RPMI7951 (cell line): Measurements from ENCODE around the gene KRTAP2-1. TPM values are rescaled to one million over a fixed set of nuclear protein-coding genes. Genes with fewer than 3 reads are reported as not detected.
A peak's percentile ranks its signal among the peaks of the same experiment; 100 is the strongest.
"Not testable (repeated sequence)": the region's sequence is repeated elsewhere in the genome, so short reads cannot be mapped to it uniquely, and the experiment has no call there.

Experiments used
- DNase-seq: peaks from one replicate; pipeline ENCODE4 v3.0.0-alpha.2; 2012; ENCODE audit warnings: low read depth
- total RNA-seq: library from RNA; depleted of rRNA; stranded (reverse); fragments of >200 nt; shearing (Covaris generic); gene quantifications from 2 replicates; pipeline ENCODE4 v1.2.3, GENCODE V29; 2014; rRNA removed

The KRTAP2-1 gene, protein sequence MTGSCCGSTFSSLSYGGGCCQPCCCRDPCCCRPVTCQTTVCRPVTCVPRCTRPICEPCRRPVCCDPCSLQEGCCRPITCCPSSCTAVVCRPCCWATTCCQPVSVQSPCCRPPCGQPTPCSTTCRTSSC
- 0.48 TPM in 1 of 2 replicates, not detected in the other for total RNA-seq

- DNase-seq, result not testable (repeated sequence)
Measured at GRCh38 chr17:41046735-41047465, at the start of gene KRTAP2-1. TSS of gene KRTAP2-1 (minus strand) at chr17:41047316. CDS start at chr17:41047267, 49 bp downstream.

GRCh38 chr17:41096055-41096454, 48.9 kb upstream of the KRTAP2-1 start:
- DNase-seq, result no peak

DNA sequence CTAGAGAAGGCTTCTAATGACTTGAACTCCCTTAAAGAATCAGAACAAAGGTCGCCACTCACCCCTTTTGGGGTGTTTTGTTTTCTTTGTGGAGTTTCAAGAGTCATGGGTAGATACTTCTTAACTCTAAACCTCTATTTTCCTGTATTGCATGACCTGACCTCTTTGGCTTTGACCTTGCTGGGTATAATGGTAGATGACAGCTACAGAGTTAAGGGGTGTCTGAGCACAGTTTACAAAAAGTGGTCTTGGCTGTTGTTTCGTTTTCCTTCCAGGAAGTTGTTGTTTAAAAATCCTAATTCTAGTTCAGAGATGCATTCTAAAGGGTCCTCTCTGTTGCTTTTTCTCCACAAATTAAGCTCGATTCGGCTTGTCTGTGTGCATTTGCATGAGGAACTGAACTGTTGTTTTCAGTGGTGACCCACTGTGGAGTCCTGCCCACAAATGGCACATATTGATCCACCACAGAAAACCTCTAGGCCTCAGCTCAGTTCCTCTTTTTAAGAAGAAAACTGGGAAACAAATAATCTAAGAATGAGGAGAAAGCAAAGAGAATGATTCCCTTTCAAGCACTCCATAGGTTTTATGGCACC, 41.7 kb upstream of the KRTAP2-1 start:
- DNase-seq, result not testable (repeated sequence)

- DNase-seq, result not testable (repeated sequence)
Measured at GRCh38 chr17:41084100-41084856, 37.2 kb upstream of the KRTAP2-1 start, which contains the start of gene KRTAP4-7. TSS of gene KRTAP4-7 (plus strand) at chr17:41084150. CDS start at chr17:41084207, 57 bp downstream.

DNA sequence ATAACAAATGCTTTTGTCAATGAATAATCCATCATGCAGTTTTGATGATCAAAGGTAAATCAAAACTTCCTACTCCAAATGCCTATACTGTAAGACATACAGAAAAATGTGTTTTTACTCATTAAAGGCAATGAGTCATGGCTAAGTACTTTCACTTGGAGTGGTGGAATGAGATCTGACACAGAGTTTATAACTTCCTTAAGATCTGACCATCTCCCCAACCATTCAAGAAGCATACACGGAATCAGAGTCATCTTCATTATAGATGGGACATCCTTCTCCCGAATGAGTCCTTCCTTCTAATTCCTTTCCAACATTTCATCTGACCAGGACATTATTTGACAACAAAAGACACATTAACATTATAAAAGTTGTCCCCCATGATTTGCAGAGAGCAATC, 36.3 kb upstream of the KRTAP2-1 start:
- DNase-seq, result peak; percentile 61

GRCh38 chr17:41082626-41083025, 35.5 kb upstream of the KRTAP2-1 start:
- peak; percentile 70 for DNase-seq

- no peak for DNase-seq
Measured at GRCh38 chr17:41076788-41077187, 29.7 kb upstream of the KRTAP2-1 start.

DNA sequence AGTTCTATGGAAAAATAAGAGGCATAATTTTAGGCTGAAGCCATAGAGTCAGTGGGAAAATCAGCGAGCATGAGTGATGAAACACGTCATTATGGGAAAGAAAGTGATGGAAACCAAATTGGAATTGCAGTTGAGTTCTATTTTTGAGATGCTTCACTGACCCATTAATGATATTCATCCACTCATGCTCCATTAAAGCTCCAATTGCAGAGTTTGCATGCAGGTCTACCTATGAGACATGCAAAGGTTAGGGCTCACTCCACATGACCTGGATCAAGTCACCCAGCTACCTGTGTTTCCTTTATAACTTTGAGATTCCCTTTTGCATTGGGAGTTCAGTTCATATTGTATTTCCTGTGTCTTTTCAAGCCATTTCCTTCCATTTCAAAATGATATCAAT, 26.6 kb upstream of the KRTAP2-1 start:
- DNase-seq, result no peak

DNA sequence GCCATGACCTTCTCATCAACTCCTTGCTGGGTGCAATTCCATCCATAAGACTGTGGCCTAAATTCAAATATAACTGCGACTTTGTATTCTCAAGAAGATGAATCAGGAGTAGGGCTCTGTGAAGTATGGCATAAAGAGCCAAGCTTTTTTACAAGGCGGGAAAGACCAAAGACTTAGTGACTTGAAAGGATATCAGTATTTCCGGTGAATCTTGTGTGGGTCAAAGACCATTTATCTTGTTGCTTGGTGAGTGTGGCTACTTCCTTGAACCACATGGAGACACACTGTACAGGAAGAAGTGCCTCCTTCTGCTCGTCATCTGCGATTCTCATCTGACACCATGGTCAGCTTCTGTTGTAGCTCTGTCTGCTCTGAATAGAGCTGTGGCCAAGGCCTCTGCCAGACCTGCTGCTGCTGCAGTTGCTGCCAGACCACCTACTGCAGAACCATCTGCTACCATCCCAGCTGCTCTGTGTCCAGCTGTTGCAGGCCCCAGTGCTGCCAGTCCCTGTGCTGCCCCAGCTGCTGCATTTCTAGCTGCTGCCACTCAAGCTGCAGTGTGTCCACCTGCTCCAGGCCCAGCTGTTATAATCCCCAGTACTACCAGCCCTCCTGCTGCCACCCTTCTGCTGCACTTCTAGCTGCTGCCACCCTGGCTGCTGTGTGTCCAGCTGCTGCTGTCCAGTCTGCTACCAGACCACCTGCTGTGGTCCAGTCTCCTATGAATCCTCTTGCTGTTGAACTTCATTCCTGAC, 24.7 kb upstream of the KRTAP2-1 start:
- no peak for DNase-seq

DNA sequence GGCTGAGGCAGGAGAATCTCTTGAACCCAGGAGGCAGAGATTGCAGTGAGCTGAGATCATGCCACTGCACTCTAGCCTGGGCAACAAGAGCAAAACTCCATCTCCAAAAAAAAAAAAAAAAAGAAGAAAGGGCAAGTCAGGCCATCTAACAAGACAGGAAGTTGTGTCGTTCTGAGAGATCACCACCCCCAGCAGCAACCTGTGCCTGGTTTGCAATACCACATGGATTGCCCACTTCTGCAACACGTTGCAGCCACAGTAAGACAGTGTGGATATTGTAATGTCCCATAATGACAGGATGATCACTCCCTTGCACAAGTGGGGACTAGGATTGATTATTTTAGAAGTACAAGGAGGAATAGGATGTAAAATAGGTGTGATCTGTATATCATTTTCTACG, 21.9 kb upstream of the KRTAP2-1 start:
- DNase-seq, result no peak

DNA sequence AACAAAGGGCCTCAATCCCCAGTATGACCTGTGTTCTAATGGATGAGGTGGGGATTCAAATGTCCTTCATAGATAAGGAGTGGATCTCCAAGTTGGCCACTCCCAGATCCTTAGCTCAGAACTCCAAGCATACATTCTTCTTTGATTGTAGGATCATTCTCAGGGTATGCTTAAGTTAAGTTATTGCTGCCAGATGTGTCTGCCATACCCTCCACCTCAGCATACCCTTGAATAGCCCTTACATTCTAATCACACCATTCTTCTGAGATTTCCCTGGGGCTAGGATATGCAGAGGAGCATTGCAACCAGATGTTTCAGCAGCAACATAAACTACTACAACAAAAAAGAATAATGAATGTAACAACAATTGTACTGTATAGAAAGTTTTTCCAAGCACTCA, 20.2 kb upstream of the KRTAP2-1 start:
- DNase-seq, result peak; percentile 86

DNA sequence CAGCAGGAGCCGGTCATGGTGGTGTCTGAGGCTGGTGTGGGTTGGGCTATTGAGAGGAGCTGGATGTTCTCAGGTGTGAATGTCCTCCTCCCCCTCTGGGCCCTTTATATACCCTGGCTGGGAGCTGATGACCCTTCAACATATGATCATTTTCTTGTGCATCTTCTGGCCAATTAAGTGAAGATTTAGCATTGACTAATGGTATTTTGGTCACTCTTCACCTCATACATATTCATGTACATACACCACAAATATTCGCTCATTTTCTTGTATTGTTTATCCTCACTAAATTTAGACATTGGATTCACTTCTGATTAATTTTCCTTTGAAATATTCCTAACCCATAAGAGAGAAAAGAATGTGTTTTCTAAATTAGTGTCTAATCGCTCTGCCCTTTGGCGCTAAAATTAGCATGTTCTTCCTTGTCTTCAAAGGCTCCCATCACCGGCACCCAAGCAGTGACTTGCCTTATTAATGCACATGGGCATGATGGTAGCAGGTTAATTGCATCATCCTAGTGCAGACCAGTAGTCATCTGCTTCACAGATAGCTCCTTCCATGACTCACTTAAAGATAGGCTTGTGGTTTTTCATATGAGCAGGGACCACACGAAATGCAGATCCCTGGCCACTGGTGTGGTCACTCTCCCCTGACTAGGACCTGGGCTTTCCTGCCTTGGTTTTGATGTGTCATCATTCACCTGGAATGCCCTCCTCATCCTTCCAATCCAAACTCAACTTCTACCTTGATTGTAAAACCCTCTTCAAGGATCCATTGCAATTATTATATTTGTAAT, 18.9 kb upstream of the KRTAP2-1 start, which contains the start of gene KRTAP2-4:
Gene KRTAP2-4, minus strand, starts transcription at position 51 of the 796 bp plus-strand sequence. Its CDS starts 34 bp downstream, at position 17.
- peak; percentile 96 for DNase-seq

- DNase-seq, result not testable (repeated sequence)
Measured at GRCh38 chr17:41065016-41065689, 18.0 kb upstream of the KRTAP2-1 start.

GRCh38 chr17:41064301-41064700, 17.2 kb upstream of the KRTAP2-1 start:
- DNase-seq, result no peak

DNA sequence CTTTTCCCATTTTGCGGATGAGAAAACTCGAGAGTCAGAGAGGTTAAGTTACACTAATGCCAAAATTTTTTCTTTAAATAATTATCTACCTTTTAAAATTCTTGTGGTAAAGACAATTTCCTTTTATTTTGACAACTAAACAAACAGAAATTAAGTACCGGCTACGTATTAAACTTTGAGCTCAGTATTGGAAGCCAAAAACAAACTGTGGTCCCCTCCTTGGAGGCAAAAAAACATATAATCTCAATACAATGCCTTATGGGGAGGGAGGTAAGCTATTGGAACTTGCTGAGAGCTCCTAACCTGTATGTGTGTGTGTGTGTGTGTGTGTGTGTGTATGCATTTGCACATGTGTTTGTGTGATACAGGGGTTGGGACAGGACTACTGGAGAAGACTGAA, 16.3 kb upstream of the KRTAP2-1 start:
- no peak for DNase-seq

DNA sequence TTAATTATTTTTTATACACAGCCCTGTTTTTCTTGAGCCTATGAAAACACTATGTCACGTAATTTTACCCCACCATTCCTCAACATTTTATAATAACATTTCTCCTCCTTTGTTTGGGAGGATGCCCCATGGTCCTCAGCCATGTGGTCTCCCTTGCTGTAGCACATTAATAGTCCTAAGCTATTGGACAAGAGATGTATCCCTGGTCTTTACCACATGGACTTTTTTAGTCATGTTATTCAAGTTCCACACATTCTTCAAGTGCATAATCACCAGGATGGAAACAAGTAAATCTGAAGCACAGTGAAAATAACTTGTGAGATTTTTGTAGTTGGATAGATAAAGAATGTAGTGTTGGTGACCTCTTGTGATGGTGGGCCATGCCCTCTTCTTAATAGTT, 14.8 kb upstream of the KRTAP2-1 start:
- DNase-seq, result peak; percentile 88

DNA sequence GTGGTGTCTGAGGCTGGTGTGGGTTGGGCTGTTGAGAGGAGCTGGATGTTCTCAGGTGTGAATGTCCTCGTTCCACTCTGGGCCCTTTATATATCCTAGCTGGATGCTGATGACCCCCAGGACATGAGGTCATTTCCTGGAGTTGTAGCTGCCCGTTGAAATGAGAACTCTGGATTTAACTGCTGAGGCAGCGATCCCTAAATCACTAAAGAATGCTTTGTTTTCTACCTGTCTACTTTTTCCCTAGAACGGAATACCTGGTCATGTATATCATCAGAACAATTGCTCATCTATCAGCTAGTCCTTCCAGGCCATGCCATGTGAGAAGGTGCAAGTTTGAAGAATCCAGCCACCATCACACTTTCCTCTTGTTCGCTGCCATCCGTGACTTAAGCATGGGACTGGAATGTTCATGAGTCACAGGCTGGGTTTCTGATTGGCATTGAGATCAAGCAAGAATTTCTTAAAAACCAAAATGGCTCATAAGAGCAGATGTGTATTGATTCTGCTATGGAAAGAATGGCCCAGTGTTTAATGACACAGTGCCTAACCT, 13.0 kb upstream of the KRTAP2-1 start, which contains the start of gene KRTAP2-3:
Gene KRTAP2-3, minus strand, starts transcription at position 63 of the 553 bp plus-strand sequence. CDS start 64 bp downstream, outside the sequence.
- DNase-seq, result peak; percentile 93

DNA sequence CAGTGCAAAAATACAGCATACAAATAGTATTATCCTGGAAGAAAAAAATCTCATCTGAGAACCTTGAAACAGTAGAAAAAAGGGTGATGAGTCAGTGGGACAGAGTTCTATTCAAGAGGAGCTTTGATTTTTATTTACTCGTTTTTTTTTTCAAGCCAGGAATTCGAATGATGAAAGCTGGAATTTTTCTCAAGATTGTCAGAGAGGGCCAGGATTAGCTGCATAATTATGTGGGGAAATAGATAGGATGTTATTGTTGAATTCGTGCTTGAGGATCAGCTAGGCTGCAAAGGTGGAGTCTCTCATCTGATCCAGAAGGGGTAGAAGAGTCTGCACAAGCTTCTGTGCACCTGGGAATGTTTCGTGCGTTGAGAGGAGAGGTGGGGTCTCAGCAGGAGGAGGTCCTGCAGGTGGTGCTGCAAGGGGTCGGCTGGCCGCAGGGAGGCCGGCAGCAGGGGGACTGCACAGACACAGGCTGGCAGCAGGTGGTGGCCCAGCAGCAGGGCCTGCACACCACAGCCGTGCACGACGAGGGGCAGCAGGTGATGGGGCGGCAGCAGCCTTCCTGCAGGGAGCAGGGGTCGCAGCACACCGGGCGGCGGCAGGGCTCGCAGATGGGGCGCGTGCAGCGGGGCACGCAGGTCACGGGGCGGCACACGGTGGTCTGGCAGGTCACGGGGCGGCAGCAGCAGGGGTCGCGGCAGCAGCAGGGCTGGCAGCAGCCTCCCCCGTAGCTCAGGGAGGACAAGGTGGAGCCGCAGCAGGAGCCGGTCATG, 12.3 kb upstream of the KRTAP2-1 start:
- DNase-seq, result peak; percentile 81

- DNase-seq, result no peak
Measured at GRCh38 chr17:41058741-41059140, 11.6 kb upstream of the KRTAP2-1 start.
